ENCODE measurements around the gene C19orf25. TPM values are rescaled to one million over a fixed set of nuclear protein-coding genes. Genes with fewer than 3 reads are reported as not detected.

The C19orf25 gene
- polyA plus RNA-seq, 1 of the 3 experiments (the other 2 are of a cell fraction) = 25.3 TPM

DNA sequence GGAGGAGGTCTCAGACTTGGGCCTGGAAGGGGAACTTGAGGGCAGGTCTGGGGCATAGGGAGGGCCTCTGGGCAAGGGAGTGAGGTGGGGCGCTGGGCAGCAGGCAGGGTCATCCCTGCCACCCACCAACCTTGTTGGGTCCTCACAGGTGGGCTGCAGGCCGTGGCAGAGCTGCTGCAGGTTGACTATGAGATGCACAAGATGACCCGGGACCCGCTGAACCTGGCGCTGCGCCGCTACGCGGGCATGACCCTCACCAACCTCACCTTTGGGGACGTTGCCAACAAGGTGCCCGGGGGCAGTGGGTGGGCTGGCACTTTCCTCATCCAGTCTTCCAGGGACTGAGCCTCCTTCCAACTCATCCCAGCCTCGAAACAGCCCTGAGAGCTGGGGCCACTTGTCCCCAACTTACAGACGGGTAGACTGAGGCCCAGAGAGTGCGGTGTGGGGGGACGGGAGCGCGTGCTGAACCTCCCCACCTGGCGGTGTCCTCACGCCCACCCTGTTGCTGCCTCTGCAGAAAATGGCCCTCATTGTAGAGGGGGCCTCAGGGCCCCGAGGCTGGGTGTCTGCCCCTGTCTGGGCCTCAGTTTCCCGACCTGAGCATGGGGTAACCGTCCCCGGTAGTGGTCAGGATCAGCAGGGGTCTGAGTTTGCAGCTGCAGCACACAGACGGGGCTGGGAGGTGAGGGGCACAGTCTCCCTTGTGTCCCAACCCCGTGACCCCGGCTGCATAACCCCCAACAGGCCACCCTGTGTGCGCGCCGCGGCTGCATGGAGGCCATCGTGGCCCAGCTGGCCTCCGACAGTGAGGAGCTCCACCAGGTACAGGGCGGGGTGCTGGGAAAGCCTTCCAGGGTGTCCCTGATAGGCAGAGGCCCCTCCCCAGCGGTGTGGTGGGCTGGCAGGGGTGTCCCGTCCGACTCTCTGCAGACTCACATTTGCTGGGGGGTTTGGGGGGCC, 18.7 kb downstream of the C19orf25 start:
- H3K36me3 ChIP-seq (replicated peaks in 1 of 2; ENCODE audit: control insufficient read depth in 1 of 2, insufficient read depth in 2 of 2, low read length in 1 of 2) = peaks cover 4 to 7% of the 10 kb centered on the region in 2 experiments
- 96% methylated on average over 8 of the region's 36 CpGs for WGBS (ENCODE audit: low lambda C conversion rate)
- TF ChIP-seq ELF1 (IDR thresholded peaks at IDR 0.05) (no peak), TCF12 (IDR thresholded peaks at IDR 0.05) (no peak), JUND (IDR thresholded peaks at IDR 0.05) (no peak), RXRA (IDR thresholded peaks at IDR 0.05; ENCODE audit: borderline replicate concordance, low read depth) (no peak), EZH2phosphoT487 (IDR thresholded peaks at IDR 0.05; ENCODE audit: borderline replicate concordance, low read depth) (no peak), FOSL2 (IDR thresholded peaks at IDR 0.05; ENCODE audit: borderline replicate concordance, low read depth) (no peak), USF2 (IDR thresholded peaks at IDR 0.05; ENCODE audit: borderline replicate concordance, low read depth, low read length) (no peak), RFX5 (IDR thresholded peaks at IDR 0.05; ENCODE audit: low read length) (no peak), TAF1 (IDR thresholded peaks at IDR 0.05; ENCODE audit: borderline replicate concordance, low read depth, low read length) (no peak), USF1 (IDR thresholded peaks at IDR 0.05; ENCODE audit: borderline replicate concordance, low read depth) (no peak), MXI1 (IDR thresholded peaks at IDR 0.05; ENCODE audit: low read depth, low read length) (no peak)
- TF ChIP-seq, protein P1, sequence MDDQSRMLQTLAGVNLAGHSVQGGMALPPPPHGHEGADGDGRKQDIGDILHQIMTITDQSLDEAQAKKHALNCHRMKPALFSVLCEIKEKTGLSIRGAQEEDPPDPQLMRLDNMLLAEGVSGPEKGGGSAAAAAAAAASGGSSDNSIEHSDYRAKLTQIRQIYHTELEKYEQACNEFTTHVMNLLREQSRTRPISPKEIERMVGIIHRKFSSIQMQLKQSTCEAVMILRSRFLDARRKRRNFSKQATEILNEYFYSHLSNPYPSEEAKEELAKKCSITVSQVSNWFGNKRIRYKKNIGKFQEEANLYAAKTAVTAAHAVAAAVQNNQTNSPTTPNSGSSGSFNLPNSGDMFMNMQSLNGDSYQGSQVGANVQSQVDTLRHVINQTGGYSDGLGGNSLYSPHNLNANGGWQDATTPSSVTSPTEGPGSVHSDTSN (IDR thresholded peaks at IDR 0.05) = no peak
- no peaks in the 10 kb centered on the region for H3K9me3 ChIP-seq
- no peak overlapping the region for H3K4me3 ChIP-seq (ENCODE audit: low read depth in 2 of 2, low read length in 1 of 2)
- no peaks in the 10 kb centered on the region for H3K4me1 ChIP-seq (ENCODE audit: control insufficient read depth in 1 of 2, insufficient read depth in 2 of 2, low read depth in 1 of 2, low read length in 1 of 2)
- no peak for DNase-seq
- POLR2A ChIA-PET = no interaction called here
- H4K20me1 ChIP-seq (ENCODE audit: insufficient read depth) = peaks cover 6% of the 10 kb centered on the region; the same call in 1 of the 2 replicates
- peaks cover 7% of the 10 kb centered on the region for H3F3A ChIP-seq (replicated peaks; ENCODE audit: insufficient read depth)
- H3K9me2 ChIP-seq = no peaks in the 10 kb centered on the region
- no peaks in the 10 kb centered on the region for H3K79me2 ChIP-seq (ENCODE audit: insufficient read depth)
- no peak overlapping the region for H3K9ac ChIP-seq
- H3K4me2 ChIP-seq = no peak overlapping the region
- no peaks in the 10 kb centered on the region for H3K27me3 ChIP-seq (ENCODE audit: insufficient read depth)
- no peak overlapping the region for H2AFZ ChIP-seq (ENCODE audit: low read depth)
- no peak overlapping the region for H3K27ac ChIP-seq (ENCODE audit: low read depth in 2 of 2, low read length in 1 of 2)
- CTCF ChIA-PET = no interaction called here

DNA sequence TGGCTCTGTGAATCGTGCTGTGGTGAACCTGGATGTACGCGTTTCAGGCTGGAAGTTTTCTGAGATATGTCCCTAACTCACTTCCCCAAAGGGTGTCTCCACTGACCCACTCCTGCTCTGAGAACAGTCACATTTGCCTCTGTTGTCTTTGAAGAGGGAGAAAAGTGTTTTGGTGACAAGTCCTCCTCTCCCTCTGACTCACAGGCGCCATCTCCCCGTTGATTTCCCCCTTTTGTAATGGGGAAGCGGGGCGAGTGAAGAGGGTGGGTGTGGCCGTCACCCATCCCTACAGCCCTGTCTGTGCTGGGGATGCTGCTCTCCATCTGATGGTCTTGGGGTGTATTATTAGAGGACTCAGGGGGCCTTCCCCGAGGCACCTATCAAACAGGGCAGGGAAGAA, 19.5 kb downstream of the C19orf25 start:
- H3K9me2 ChIP-seq = no peaks in the 10 kb centered on the region
- ChIA-PET CTCF (no interaction called here), POLR2A (no interaction called here)
- H3K4me3 ChIP-seq (ENCODE audit: low read depth in 2 of 2, low read length in 1 of 2) = no peak overlapping the region
- no peak overlapping the region for H3K9ac ChIP-seq
- no peaks in the 10 kb centered on the region for H3K4me1 ChIP-seq (ENCODE audit: control insufficient read depth in 1 of 2, insufficient read depth in 2 of 2, low read depth in 1 of 2, low read length in 1 of 2)
- H3F3A ChIP-seq (replicated peaks; ENCODE audit: insufficient read depth) = peaks cover 12% of the 10 kb centered on the region
- peaks cover 5% of the 10 kb centered on the region; the same call in 1 of the 2 replicates for H4K20me1 ChIP-seq (ENCODE audit: insufficient read depth)
- no peaks in the 10 kb centered on the region for H3K9me3 ChIP-seq
- no peak overlapping the region for H3K4me2 ChIP-seq
- TF ChIP-seq MXI1 (IDR thresholded peaks at IDR 0.05; ENCODE audit: low read depth, low read length) (no peak), ELF1 (IDR thresholded peaks at IDR 0.05) (no peak), GATA2 (CRISPR knock-in tag; IDR thresholded peaks at IDR 0.05) (no peak), MEF2A (IDR thresholded peaks at IDR 0.05; ENCODE audit: borderline replicate concordance, low read depth) (no peak), MAX (IDR thresholded peaks at IDR 0.05; ENCODE audit: low read depth) (no peak)
- H3K27me3 ChIP-seq (ENCODE audit: insufficient read depth) = no peaks in the 10 kb centered on the region
- no peak for DNase-seq
- no peak overlapping the region for H2AFZ ChIP-seq (ENCODE audit: low read depth)
- H3K27ac ChIP-seq (ENCODE audit: low read depth in 2 of 2, low read length in 1 of 2) = no peak overlapping the region
- WGBS (ENCODE audit: low lambda C conversion rate) = 93% methylated on average over 9 of the region's 9 CpGs
- no peaks in the 10 kb centered on the region for H3K79me2 ChIP-seq (ENCODE audit: insufficient read depth)
- H3K36me3 ChIP-seq (replicated peaks in 1 of 2; ENCODE audit: control insufficient read depth in 1 of 2, insufficient read depth in 2 of 2, low read length in 1 of 2) = peaks cover 4 to 7% of the 10 kb centered on the region in 2 experiments

Data from SK-N-SH (cell line).